Skin epidermis (tissue), 12 donors: ENCODE results near the gene PGF.
"Not testable (repeated sequence)": the region's sequence is repeated elsewhere in the genome, so short reads cannot be mapped to it uniquely, and the experiment has no call there.

Experiments used
- H3K27ac ChIP-seq, 21 experiments: fragments of 200-600 bp; sonication (generic) in 11 of 21; one replicate each; pipeline ENCODE4 v1.5.0; 2020; ENCODE audit warnings: mild to moderate bottlenecking in 3 of 21, inconsistent platforms in 2 of 21, moderate library complexity in 2 of 21
- H3K4me3 ChIP-seq, 7 experiments: fragments of 200-600 bp; sonication (generic) in 2 of 7; one replicate each; pipeline ENCODE4 v1.5.0; 2020; ENCODE audit warnings: inconsistent platforms in 2 of 7, mild to moderate bottlenecking in 2 of 7, moderate library complexity in 1 of 7

The PGF gene

GRCh38 chr14:74947353-74948227 is 7.8 kb downstream of the PGF start:
- H3K4me3 ChIP-seq: peak overlapping the region in 1 of 7 experiments; percentile 11
- peak overlapping the region in 3 of 21 experiments; percentile 31 to 65 (median 32) for H3K27ac ChIP-seq

GRCh38 chr14:74946659-74947281 is 8.6 kb downstream of the PGF start:
- H3K4me3 ChIP-seq: no peak overlapping the region
- H3K27ac ChIP-seq: peak overlapping the region in 5 of 21 experiments; percentile 28 to 65 (median 32)

GRCh38 chr14:74945852-74946658 is 9.3 kb downstream of the PGF start:
- H3K27ac ChIP-seq: peak overlapping the region in 7 of 21 experiments; percentile 2 to 65 (median 38)
- H3K4me3 ChIP-seq: no peak overlapping the region

- H3K27ac ChIP-seq: peak overlapping the region in 3 of 21 experiments; percentile 38 to 64 (median 48)
- no peak overlapping the region for H3K4me3 ChIP-seq
These were observed 10.0 kb downstream of the PGF start for GRCh38 chr14:74945261-74945851.

- Histone ChIP-seq H3K4me3 (no peak overlapping the region), H3K27ac (peak overlapping the region in 18 of 21 experiments; percentile 14 to 86 (median 78))
These were observed 12.8 kb downstream of the PGF start for GRCh38 chr14:74942608-74943007.

- Histone ChIP-seq H3K27ac (peak overlapping the region; percentile 14 to 86 (median 77)), H3K4me3 (no peak overlapping the region)
These were observed 13.2 kb downstream of the PGF start for GRCh38 chr14:74942181-74942580.

- no peak overlapping the region for H3K4me3 ChIP-seq
- H3K27ac ChIP-seq: peak overlapping the region; percentile 14 to 86 (median 77)
These were observed 13.7 kb downstream of the PGF start for GRCh38 chr14:74941676-74942097.

- no peak overlapping the region for H3K4me3 ChIP-seq
These were observed 14.3 kb downstream of the PGF start for GRCh38 chr14:74940956-74941565.

GRCh38 chr14:74938531-74939495 is 16.6 kb downstream of the PGF start:
- Histone ChIP-seq H3K4me3 (no peak overlapping the region), H3K27ac (peak overlapping the region in 19 of 21 experiments; percentile 19 to 86 (median 77))

More at GRCh38 chr14:74940956-74941565, 14.3 kb downstream of the PGF start:
- peak overlapping the region in 20 of 21 experiments; percentile 14 to 86 (median 77) for H3K27ac ChIP-seq

GRCh38 chr14:74937171-74937570 is 18.2 kb downstream of the PGF start:
- Histone ChIP-seq H3K4me3 (no peak overlapping the region), H3K27ac (no peak overlapping the region)

- Histone ChIP-seq H3K4me3 (no peak overlapping the region), H3K27ac (no peak overlapping the region)
These were observed 18.7 kb downstream of the PGF start for GRCh38 chr14:74936731-74937130.

GRCh38 chr14:74936151-74936550 is 19.2 kb downstream of the PGF start:
- Histone ChIP-seq H3K27ac (no peak overlapping the region), H3K4me3 (no peak overlapping the region)

- H3K27ac ChIP-seq: peak overlapping the region in 1 of 21 experiments; percentile 63
- H3K4me3 ChIP-seq: no peak overlapping the region
These were observed 20.1 kb downstream of the PGF start for GRCh38 chr14:74935360-74935680.

GRCh38 chr14:74934476-74935359 is 20.7 kb downstream of the PGF start:
- H3K4me3 ChIP-seq: no peak overlapping the region
- peak overlapping the region in 1 of 21 experiments; percentile 63 for H3K27ac ChIP-seq

- H3K27ac ChIP-seq: peak overlapping the region in 1 of 21 experiments; percentile 74
- no peak overlapping the region for H3K4me3 ChIP-seq
These were observed 21.4 kb downstream of the PGF start for GRCh38 chr14:74934041-74934440.

- H3K27ac ChIP-seq: peak overlapping the region in 4 of 21 experiments; percentile 6 to 74 (median 28)
These were observed 22.5 kb downstream of the PGF start for GRCh38 chr14:74932936-74933335.

GRCh38 chr14:74932401-74932901 is 22.9 kb downstream of the PGF start:
- Histone ChIP-seq H3K4me3 (no peak overlapping the region), H3K27ac (peak overlapping the region in 5 of 21 experiments; percentile 3 to 74 (median 23))

More at GRCh38 chr14:74932936-74933335, 22.5 kb downstream of the PGF start:
- H3K4me3 ChIP-seq: not testable (repeated sequence)
